GM20000 (cell line): ENCODE results near the gene SLAMF7.

Source experiments
- DNase-seq: peaks from one replicate; pipeline ENCODE4 v3.0.0; 2012; ENCODE audit warnings: low spot score
- CTCF ChIP-seq: IDR thresholded peaks from 2 replicates; pipeline ENCODE4 v1.5.1; 2012; ENCODE audit warnings: mild to moderate bottlenecking, control low read depth; ENCODE audit errors: extremely low read depth, missing control alignments

The SLAMF7 gene

DNA sequence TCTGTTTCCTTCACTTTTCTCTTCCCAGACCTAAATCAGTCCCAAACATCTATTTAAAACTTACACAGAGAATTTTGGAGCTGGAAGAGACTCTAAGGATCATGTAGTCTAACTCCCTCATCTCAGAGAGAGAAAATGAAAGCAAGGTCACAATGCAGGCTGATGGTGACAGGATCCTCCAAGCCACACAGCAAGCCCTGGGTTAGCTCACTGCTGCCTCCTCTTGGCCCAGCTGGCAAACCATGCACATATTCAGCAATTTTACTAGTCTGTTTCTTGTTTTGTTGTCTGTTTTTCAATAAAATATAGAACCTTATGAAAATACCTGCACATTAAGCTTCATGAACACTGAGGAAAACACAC is 29.2 kb downstream of the SLAMF7 start:
- peak; percentile 96 for TF ChIP-seq CTCF
- DNase-seq = peak; percentile 77

DNA sequence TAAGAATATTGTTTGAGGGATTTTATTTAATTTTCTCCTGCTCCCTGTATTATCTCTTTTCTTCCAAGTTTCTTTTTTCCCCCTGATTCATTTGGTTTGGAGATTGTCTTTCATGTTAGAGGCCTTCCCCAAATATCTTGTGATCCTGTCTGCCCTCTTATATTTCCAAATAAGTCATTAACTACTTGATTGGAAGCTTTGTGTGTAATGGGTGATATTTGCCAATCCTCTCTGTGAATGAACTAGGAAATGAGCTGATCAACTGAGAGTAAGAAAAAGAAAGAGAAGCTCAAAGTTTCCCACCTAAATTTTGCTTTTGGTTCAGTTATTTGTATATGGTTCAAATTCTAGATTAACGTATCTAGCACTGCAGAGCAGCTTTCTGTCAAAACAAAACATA is 33.3 kb downstream of the SLAMF7 start:
- no peak for TF ChIP-seq CTCF
- no peak for DNase-seq

DNA sequence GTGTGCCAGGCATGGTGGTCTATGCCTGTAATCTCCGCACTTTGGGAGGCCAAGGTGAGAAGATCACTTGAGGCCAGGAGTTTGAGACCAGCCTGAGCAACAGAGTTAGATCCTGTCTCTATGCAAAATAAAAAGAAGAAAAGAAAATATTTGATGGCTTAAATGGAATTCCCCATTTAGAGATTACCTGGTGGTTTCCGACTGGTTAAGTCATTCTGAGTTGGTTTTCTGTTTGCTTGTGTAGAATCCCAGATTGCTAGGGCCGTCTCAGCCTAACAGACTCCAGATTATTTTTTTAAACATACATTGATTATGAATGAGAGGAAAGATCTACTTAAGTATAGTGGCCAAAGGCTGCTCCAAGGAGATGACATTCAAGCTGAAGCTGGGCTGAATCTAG is 34.0 kb downstream of the SLAMF7 start:
- no peak for DNase-seq
- no peak for TF ChIP-seq CTCF

DNA sequence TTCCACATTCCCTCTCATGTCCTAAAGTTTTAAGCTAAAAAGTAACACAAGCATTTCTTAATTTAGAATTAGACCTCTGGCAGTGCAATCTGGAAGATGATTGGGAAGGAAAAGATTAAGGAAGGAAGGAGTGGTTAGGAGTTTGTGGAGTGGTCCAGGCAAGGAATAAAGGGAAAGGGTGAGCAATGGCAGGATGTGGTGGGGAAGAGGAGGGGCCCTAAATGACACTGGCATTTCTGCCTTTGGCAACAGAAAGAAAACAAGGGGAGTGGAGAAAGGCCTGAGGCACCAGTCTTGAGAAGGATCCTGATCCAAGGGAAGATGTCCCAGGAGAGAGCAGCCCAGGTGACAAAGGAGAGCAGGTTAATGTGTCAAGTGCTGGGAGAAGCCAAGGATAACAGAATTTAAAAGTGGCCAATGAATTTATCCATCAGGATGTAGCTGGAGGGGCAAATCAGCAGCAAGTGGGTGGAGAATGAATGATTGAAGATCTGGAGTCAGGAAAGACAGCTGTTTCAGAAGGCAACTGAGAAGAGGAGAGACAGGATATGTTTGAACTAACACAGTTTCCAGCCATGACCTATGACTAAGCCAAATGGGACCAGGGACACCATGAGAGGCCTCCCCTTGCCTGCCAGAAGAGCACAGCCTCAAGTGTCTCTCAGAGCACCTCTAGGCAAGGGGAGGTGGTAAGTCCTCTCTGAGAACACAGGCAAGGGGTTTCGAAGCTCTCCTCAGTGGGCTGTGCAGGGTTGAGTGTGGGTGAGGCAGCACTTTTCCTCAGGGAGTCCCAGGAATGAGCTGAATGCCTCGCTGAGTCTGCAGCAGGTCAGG is 36.1 kb downstream of the SLAMF7 start:
- DNase-seq = no peak
- no peak for TF ChIP-seq CTCF

DNA sequence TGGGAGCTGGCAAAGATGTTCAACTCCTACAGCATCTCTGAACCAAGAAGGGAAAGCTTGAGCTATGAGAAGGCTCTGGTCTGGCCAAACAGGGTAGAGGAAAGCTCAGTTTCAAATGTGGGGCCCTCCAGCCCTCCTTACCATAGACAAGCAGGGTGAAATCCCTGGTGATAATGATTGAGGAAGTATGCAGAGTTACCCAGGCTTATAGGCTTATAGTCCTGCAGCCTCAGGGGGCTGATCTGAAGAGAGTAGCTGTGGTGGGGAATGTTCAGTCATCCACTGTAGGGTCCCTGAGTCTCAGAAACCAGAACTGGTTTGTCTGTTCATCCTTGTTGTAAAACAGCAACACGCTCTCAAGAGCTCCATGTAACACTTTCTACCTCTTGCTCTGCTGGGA is 37.1 kb downstream of the SLAMF7 start:
- no peak for TF ChIP-seq CTCF
- no peak for DNase-seq

GRCh38 chr1:160777486-160778089 is 38.5 kb downstream of the SLAMF7 start:
- peak; percentile 34 for TF ChIP-seq CTCF
- peak; percentile 41 for DNase-seq

- no peak for TF ChIP-seq CTCF
- no peak for DNase-seq
Measured at GRCh38 chr1:160778976-160779375, 39.9 kb downstream of the SLAMF7 start.
